Measurements from ENCODE around the gene OARD1.

The OARD1 gene

GRCh38 chr6:41088451-41088850 lies 16.3 kb upstream of the OARD1 start:
- in situ Hi-C loops (cut with HindIII; ENCODE audit: low pct_unique_long_range_greater_than_20kb, low sequenced_read_pairs) = no loop called here
- TF ChIP-seq JUND (IDR thresholded peaks at IDR 0.05; ENCODE audit: low read depth) = no peak

GRCh38 chr6:41085182-41085581 lies 13.0 kb upstream of the OARD1 start:
- in situ Hi-C loops (cut with HindIII; ENCODE audit: low pct_unique_long_range_greater_than_20kb, low sequenced_read_pairs) = no loop called here
- DNase-seq (ENCODE audit: low read depth in 1 of 2, low spot score in 1 of 2) = no peak
- TF ChIP-seq JUND (IDR thresholded peaks at IDR 0.05; ENCODE audit: low read depth) = no peak

More at GRCh38 chr6:41088451-41088850, 16.3 kb upstream of the OARD1 start:
- no peak for DNase-seq (ENCODE audit: low read depth in 1 of 2, low spot score in 1 of 2)

GRCh38 chr6:41083072-41083471 lies 10.9 kb upstream of the OARD1 start:
- in situ Hi-C loops (cut with HindIII; ENCODE audit: low pct_unique_long_range_greater_than_20kb, low sequenced_read_pairs) = no loop called here
- TF ChIP-seq JUND (IDR thresholded peaks at IDR 0.05; ENCODE audit: low read depth) = no peak
- peak in 1 of 2 experiments; percentile 20 for DNase-seq (ENCODE audit: low read depth in 1 of 2, low spot score in 1 of 2)

GRCh38 chr6:41080621-41081020 lies 8.5 kb upstream of the OARD1 start:
- no peak for TF ChIP-seq JUND (IDR thresholded peaks at IDR 0.05; ENCODE audit: low read depth)
- in situ Hi-C loops (cut with HindIII; ENCODE audit: low pct_unique_long_range_greater_than_20kb, low sequenced_read_pairs) = no loop called here

GRCh38 chr6:41079080-41079479 lies 6.9 kb upstream of the OARD1 start:
- DNase-seq (ENCODE audit: low read depth in 1 of 2, low spot score in 1 of 2) = no peak
- in situ Hi-C loops (cut with HindIII; ENCODE audit: low pct_unique_long_range_greater_than_20kb, low sequenced_read_pairs) = no loop called here
- TF ChIP-seq JUND (IDR thresholded peaks at IDR 0.05; ENCODE audit: low read depth) = no peak

More at GRCh38 chr6:41080621-41081020, 8.5 kb upstream of the OARD1 start:
- DNase-seq (ENCODE audit: low read depth in 1 of 2, low spot score in 1 of 2) = no peak

GRCh38 chr6:41078101-41078500 lies 5.9 kb upstream of the OARD1 start:
- no peak for TF ChIP-seq JUND (IDR thresholded peaks at IDR 0.05; ENCODE audit: low read depth)
- in situ Hi-C loops (cut with HindIII; ENCODE audit: low pct_unique_long_range_greater_than_20kb, low sequenced_read_pairs) = no loop called here
- no peak for DNase-seq (ENCODE audit: low read depth in 1 of 2, low spot score in 1 of 2)

- in situ Hi-C loops (cut with HindIII; ENCODE audit: low pct_unique_long_range_greater_than_20kb, low sequenced_read_pairs) = no loop called here
- peak in 1 of 2 experiments; percentile 33 for DNase-seq (ENCODE audit: low read depth in 1 of 2, low spot score in 1 of 2)
- no peak for TF ChIP-seq JUND (IDR thresholded peaks at IDR 0.05; ENCODE audit: low read depth)
Observed at GRCh38 chr6:41077536-41077935, 5.4 kb upstream of the OARD1 start.

GRCh38 chr6:41075651-41076626 lies 3.8 kb upstream of the OARD1 start:
- TF ChIP-seq JUND (IDR thresholded peaks at IDR 0.05; ENCODE audit: low read depth) = no peak
- no peak for DNase-seq (ENCODE audit: low read depth in 1 of 2, low spot score in 1 of 2)
- in situ Hi-C loops (cut with HindIII; ENCODE audit: low pct_unique_long_range_greater_than_20kb, low sequenced_read_pairs) = no loop called here

- no peak for TF ChIP-seq JUND (IDR thresholded peaks at IDR 0.05; ENCODE audit: low read depth)
- in situ Hi-C loops (cut with HindIII; ENCODE audit: low pct_unique_long_range_greater_than_20kb, low sequenced_read_pairs) = no loop called here
- peak in 1 of 2 experiments; percentile 30 for DNase-seq (ENCODE audit: low read depth in 1 of 2, low spot score in 1 of 2)
Observed at GRCh38 chr6:41074692-41075436, 2.7 kb upstream of the OARD1 start.

- TF ChIP-seq JUND (IDR thresholded peaks at IDR 0.05; ENCODE audit: low read depth) = no peak
- in situ Hi-C loops (cut with HindIII; ENCODE audit: low pct_unique_long_range_greater_than_20kb, low sequenced_read_pairs) = no loop called here
- DNase-seq (ENCODE audit: low read depth in 1 of 2, low spot score in 1 of 2) = peak in 1 of 2 experiments; percentile 10
Observed at GRCh38 chr6:41073968-41074691, 2.0 kb upstream of the OARD1 start.

GRCh38 chr6:41073203-41073967 lies 1.2 kb upstream of the OARD1 start:
- in situ Hi-C loops (cut with HindIII; ENCODE audit: low pct_unique_long_range_greater_than_20kb, low sequenced_read_pairs) = no loop called here
- peak; percentile 60 to 93 for DNase-seq (ENCODE audit: low read depth in 1 of 2, low spot score in 1 of 2)
- no peak for TF ChIP-seq JUND (IDR thresholded peaks at IDR 0.05; ENCODE audit: low read depth)

- no peak for TF ChIP-seq JUND (IDR thresholded peaks at IDR 0.05; ENCODE audit: low read depth)
- peak in 1 of 2 experiments; percentile 95 for DNase-seq (ENCODE audit: low read depth in 1 of 2, low spot score in 1 of 2)
- in situ Hi-C loops (cut with HindIII; ENCODE audit: low pct_unique_long_range_greater_than_20kb, low sequenced_read_pairs) = no loop called here
Observed at GRCh38 chr6:41072836-41073202, 663 bp upstream of the OARD1 start, which contains the start of gene NFYA. Gene NFYA (plus strand): TSS chr6:41072974. CDS start chr6:41079090, 6,116 bp downstream.

All from T47D (cell line).